ENCODE data around the gene EPHA6. TPM values are rescaled to one million over a fixed set of nuclear protein-coding genes. Genes with fewer than 3 reads are reported as not detected.

The EPHA6 gene
- total RNA-seq, 1 donor from 2014 or later: 0.11 TPM

DNA sequence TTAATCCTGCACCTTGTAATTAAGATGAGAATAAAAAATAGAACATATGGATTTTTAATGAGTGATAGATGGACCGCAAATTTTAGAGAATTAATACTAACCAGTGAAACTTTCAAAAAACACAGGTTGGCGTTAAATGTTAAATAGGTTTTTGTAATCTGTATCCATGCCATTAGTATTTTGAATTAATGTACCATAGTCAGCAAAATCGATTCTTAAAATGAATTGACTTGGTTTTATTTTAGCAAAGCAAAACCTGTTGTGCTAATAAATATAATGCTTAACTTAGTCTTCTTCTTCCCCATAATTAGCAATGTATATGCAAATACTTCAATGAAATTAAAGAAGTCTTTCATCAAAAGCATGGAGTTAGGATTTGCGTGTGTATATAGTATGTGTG lies 63.1 kb downstream of the EPHA6 start:
- TF ChIP-seq, protein P1, sequence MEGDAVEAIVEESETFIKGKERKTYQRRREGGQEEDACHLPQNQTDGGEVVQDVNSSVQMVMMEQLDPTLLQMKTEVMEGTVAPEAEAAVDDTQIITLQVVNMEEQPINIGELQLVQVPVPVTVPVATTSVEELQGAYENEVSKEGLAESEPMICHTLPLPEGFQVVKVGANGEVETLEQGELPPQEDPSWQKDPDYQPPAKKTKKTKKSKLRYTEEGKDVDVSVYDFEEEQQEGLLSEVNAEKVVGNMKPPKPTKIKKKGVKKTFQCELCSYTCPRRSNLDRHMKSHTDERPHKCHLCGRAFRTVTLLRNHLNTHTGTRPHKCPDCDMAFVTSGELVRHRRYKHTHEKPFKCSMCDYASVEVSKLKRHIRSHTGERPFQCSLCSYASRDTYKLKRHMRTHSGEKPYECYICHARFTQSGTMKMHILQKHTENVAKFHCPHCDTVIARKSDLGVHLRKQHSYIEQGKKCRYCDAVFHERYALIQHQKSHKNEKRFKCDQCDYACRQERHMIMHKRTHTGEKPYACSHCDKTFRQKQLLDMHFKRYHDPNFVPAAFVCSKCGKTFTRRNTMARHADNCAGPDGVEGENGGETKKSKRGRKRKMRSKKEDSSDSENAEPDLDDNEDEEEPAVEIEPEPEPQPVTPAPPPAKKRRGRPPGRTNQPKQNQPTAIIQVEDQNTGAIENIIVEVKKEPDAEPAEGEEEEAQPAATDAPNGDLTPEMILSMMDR (IDR thresholded peaks at IDR 0.05): no peak
- TF ChIP-seq EZH2 (IDR thresholded peaks at IDR 0.05): no peak
- TF ChIP-seq EZH2phosphoT487 (IDR thresholded peaks at IDR 0.05): no peak
- H3K36me3 Mint-ChIP-seq: no peaks in the 10 kb centered on the region
- Histone ChIP-seq H3K27ac (no peak overlapping the region), H3K9me3 (ENCODE audit: low read depth) (no peaks in the 10 kb centered on the region), H3K4me2 (no peak overlapping the region), H3K27me3 (no peaks in the 10 kb centered on the region), H4K20me1 (ENCODE audit: low read depth) (no peaks in the 10 kb centered on the region), H2AFZ (replicated peaks) (no peak overlapping the region), H3K79me2 (ENCODE audit: low read depth) (no peaks in the 10 kb centered on the region), H3F3A (ENCODE audit: low read depth) (no peaks in the 10 kb centered on the region), H3K9ac (no peak overlapping the region), H3K4me3 (no peak overlapping the region), H3K4me1 (no peaks in the 10 kb centered on the region), H3K36me3 (no peaks in the 10 kb centered on the region)
- DNase-seq (ENCODE audit: low spot score): no peak
- H3K27me3 Mint-ChIP-seq (ENCODE audit: insufficient read depth, low read depth): no peaks in the 10 kb centered on the region
- no peaks in the 10 kb centered on the region for H3K9me3 Mint-ChIP-seq
- no peaks in the 10 kb centered on the region for H3K4me1 Mint-ChIP-seq
- H3K27ac Mint-ChIP-seq: no peak overlapping the region
- H3K4me3 Mint-ChIP-seq: no peak overlapping the region

DNA sequence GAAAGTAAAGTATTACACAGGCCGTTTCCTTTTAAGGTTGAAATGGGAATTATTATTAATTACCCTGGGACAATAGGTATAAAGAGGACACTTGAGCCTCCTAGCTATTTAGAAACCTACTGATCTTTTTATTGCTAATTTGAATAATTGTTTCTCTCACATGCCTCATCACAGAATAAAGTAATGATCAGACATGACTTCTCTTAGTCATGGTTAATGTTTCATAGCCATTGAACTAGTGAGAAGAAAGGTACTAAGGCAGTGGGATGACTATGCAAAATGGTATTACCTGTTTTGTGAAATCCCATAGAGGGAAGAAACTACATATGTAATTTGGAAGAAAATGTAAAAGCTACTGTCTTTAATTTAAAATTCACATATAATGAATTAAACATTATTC lies 85.6 kb downstream of the EPHA6 start:
- H3K27me3 Mint-ChIP-seq (ENCODE audit: insufficient read depth, low read depth): no peaks in the 10 kb centered on the region
- no peaks in the 10 kb centered on the region for H3K4me1 Mint-ChIP-seq
- Histone ChIP-seq H3K79me2 (ENCODE audit: low read depth) (no peaks in the 10 kb centered on the region), H3K4me1 (no peaks in the 10 kb centered on the region), H4K20me1 (ENCODE audit: low read depth) (no peaks in the 10 kb centered on the region), H3K9me3 (ENCODE audit: low read depth) (no peaks in the 10 kb centered on the region), H3K4me2 (no peak overlapping the region), H3K4me3 (no peak overlapping the region), H2AFZ (replicated peaks) (no peak overlapping the region), H3K9ac (no peak overlapping the region), H3F3A (ENCODE audit: low read depth) (no peaks in the 10 kb centered on the region), H3K36me3 (no peaks in the 10 kb centered on the region), H3K27ac (no peak overlapping the region), H3K27me3 (no peaks in the 10 kb centered on the region)
- TF ChIP-seq, protein P1 (IDR thresholded peaks at IDR 0.05): no peak
- TF ChIP-seq EZH2 (IDR thresholded peaks at IDR 0.05) (no peak), EZH2phosphoT487 (IDR thresholded peaks at IDR 0.05) (no peak)
- H3K27ac Mint-ChIP-seq: no peak overlapping the region
- DNase-seq (ENCODE audit: low spot score): no peak
- no peak overlapping the region for H3K4me3 Mint-ChIP-seq
- H3K36me3 Mint-ChIP-seq: no peaks in the 10 kb centered on the region
- no peaks in the 10 kb centered on the region for H3K9me3 Mint-ChIP-seq

DNA sequence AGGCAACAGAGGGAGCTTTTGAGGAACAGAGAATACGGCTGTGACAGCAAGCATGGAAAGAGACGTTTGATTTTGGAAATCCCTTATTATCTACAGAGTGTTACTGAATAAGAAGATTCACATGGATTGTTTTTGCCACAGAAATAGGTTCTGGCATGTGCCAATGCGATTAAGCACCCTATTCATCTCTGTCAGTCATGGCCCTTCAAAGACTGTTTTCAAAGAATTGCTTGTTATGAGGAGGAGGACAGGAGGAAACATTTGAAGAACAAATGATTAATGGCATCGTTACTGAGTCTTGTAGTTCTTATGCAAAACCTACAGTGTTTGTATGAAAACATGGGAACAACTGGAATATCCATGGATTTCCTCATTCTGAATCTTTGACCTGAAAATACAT lies 86.2 kb downstream of the EPHA6 start:
- Mint-ChIP-seq H3K27ac (no peak overlapping the region), H3K4me1 (no peaks in the 10 kb centered on the region), H3K36me3 (no peaks in the 10 kb centered on the region), H3K4me3 (no peak overlapping the region), H3K9me3 (no peaks in the 10 kb centered on the region), H3K27me3 (ENCODE audit: insufficient read depth, low read depth) (no peaks in the 10 kb centered on the region)
- no peak for DNase-seq (ENCODE audit: low spot score)
- Histone ChIP-seq H3K4me2 (no peak overlapping the region), H4K20me1 (ENCODE audit: low read depth) (no peaks in the 10 kb centered on the region), H3K9me3 (ENCODE audit: low read depth) (no peaks in the 10 kb centered on the region), H3K9ac (no peak overlapping the region), H3K4me3 (no peak overlapping the region), H3K27ac (no peak overlapping the region), H3K4me1 (no peaks in the 10 kb centered on the region), H3K36me3 (no peaks in the 10 kb centered on the region), H3K27me3 (no peaks in the 10 kb centered on the region), H3F3A (ENCODE audit: low read depth) (no peaks in the 10 kb centered on the region), H2AFZ (replicated peaks) (no peak overlapping the region), H3K79me2 (ENCODE audit: low read depth) (no peaks in the 10 kb centered on the region)
- TF ChIP-seq EZH2 (IDR thresholded peaks at IDR 0.05) (no peak), EZH2phosphoT487 (IDR thresholded peaks at IDR 0.05) (no peak)
- TF ChIP-seq, protein P1 (IDR thresholded peaks at IDR 0.05): no peak

All from neural progenitor cell (in vitro differentiated cells).